HEK293 (cell line): ENCODE results near the gene TMPRSS7.

Experiments used
- CTCF ChIA-PET: fragments of 350-600 bp; formaldehyde crosslinking; extraction: SDS; loops from one replicate; lab custom pipeline; 2021; ENCODE audit warnings: antibody characterized with exemption; lab: Yijun Ruan, JAX
- POLR2A ChIA-PET: fragments of 300-600 bp; formaldehyde crosslinking; extraction: SDS; loops from one replicate; lab custom pipeline; 2020; ENCODE audit warnings: antibody characterized with exemption, inconsistent platforms; lab: Yijun Ruan, JAX
- H3K27ac ChIP-seq: fragments of 200-500 bp; sonication (Bioruptor generic); 2 replicates; pipeline ENCODE4 v1.5.1; 2014; ENCODE audit warnings: low read depth, low read length, control low read depth, inconsistent platforms; ENCODE audit errors: extremely low read depth
- H3K36me3 ChIP-seq, 2 experiments: fragments of 200-500 bp in 1 of 2; sonication (Bioruptor generic) in 1 of 2; 1 replicate in 1 of 2; 2 replicates in 1 of 2; pipeline ENCODE4 v1.5.1; 2014 to 2017; ENCODE audit warnings: inconsistent platforms in 2 of 2, low read length in 2 of 2; ENCODE audit not compliant: control insufficient read depth in 2 of 2, insufficient read depth in 1 of 2
- H3K4me1 ChIP-seq: fragments of 200-500 bp; sonication (Bioruptor generic); 2 replicates; pipeline ENCODE4 v1.5.1; 2014; ENCODE audit warnings: mild to moderate bottlenecking, low read length, inconsistent platforms; ENCODE audit not compliant: control insufficient read depth, insufficient read depth
- H3K4me3 ChIP-seq: 2 replicates; pipeline ENCODE4 v1.5.1; 2011; ENCODE audit warnings: low read depth, mild to moderate bottlenecking, control low read depth, low read length, moderate library complexity
- H3K9me3 ChIP-seq: fragments of 200-500 bp; sonication (Bioruptor generic); 2 replicates; pipeline ENCODE4 v1.5.1; 2014; ENCODE audit warnings: low read depth, low read length, inconsistent platforms; ENCODE audit not compliant: control insufficient read depth, insufficient read depth
- EGR2 ChIP-seq: fragments of 450-650 bp; formaldehyde crosslinking; IDR thresholded peaks from 2 replicates; pipeline ENCODE4 v1.5.1; 2016; ENCODE audit warnings: low read depth, missing biosample characterization, missing genetic modification characterization
- GFI1B ChIP-seq: fragments of 450-650 bp; formaldehyde crosslinking; IDR thresholded peaks from 2 replicates; pipeline ENCODE4 v1.5.1; 2016; ENCODE audit warnings: missing biosample characterization, missing genetic modification characterization
- KLF7 ChIP-seq: fragments of 450-650 bp; formaldehyde crosslinking; IDR thresholded peaks from 2 replicates; pipeline ENCODE4 v1.5.1; 2016; ENCODE audit warnings: missing biosample characterization, missing genetic modification characterization, borderline replicate concordance
- OSR2 ChIP-seq: fragments of 450-650 bp; formaldehyde crosslinking; IDR thresholded peaks from 2 replicates; pipeline ENCODE4 v1.5.1; 2016; ENCODE audit warnings: missing biosample characterization, missing genetic modification characterization
- SP7 ChIP-seq: fragments of 450-650 bp; formaldehyde crosslinking; IDR thresholded peaks from 2 replicates; pipeline ENCODE4 v1.5.1; 2016; ENCODE audit warnings: missing biosample characterization, missing genetic modification characterization
- ZBTB20 ChIP-seq: fragments of 450-650 bp; formaldehyde crosslinking; IDR thresholded peaks from 2 replicates; pipeline ENCODE4 v1.5.1; 2016; ENCODE audit warnings: missing biosample characterization, missing genetic modification characterization
- ZFHX2 ChIP-seq: fragments of 450-650 bp; formaldehyde crosslinking; conservative IDR thresholded peaks from 2 replicates; pipeline ENCODE4 v1.5.1; 2016; ENCODE audit warnings: missing biosample characterization, missing genetic modification characterization
- ZNF112 ChIP-seq: fragments of 450-650 bp; formaldehyde crosslinking; IDR thresholded peaks from 2 replicates; pipeline ENCODE4 v1.5.0; 2017; ENCODE audit warnings: missing biosample characterization, missing genetic modification characterization
- ZNF132 ChIP-seq: fragments of 450-650 bp; formaldehyde crosslinking; IDR thresholded peaks from 2 replicates; pipeline ENCODE4 v1.5.1; 2017; ENCODE audit warnings: missing biosample characterization, missing genetic modification characterization, borderline replicate concordance
- ZNF266 ChIP-seq: fragments of 450-650 bp; formaldehyde crosslinking; IDR thresholded peaks from 2 replicates; pipeline ENCODE4 v1.5.1; 2016; ENCODE audit warnings: missing biosample characterization, missing genetic modification characterization, low read depth
- ZNF391 ChIP-seq: fragments of 450-650 bp; formaldehyde crosslinking; IDR thresholded peaks from 2 replicates; pipeline ENCODE4 v1.5.1; 2016; ENCODE audit warnings: low read depth, missing biosample characterization, missing genetic modification characterization, borderline replicate concordance
- ZNF423 ChIP-seq: fragments of 450-650 bp; formaldehyde crosslinking; IDR thresholded peaks from 2 replicates; pipeline ENCODE4 v1.5.1; 2016; ENCODE audit warnings: missing biosample characterization, missing genetic modification characterization
- ZNF561 ChIP-seq: fragments of 450-650 bp; IDR thresholded peaks from 2 replicates; pipeline ENCODE4 v1.5.1; 2018; ENCODE audit warnings: missing biosample characterization, missing genetic modification characterization, borderline replicate concordance
- ZNF585B ChIP-seq: fragments of 450-650 bp; formaldehyde crosslinking; IDR thresholded peaks from 2 replicates; pipeline ENCODE4 v1.5.1; 2016; ENCODE audit warnings: missing biosample characterization, missing genetic modification characterization
- ZNF610 ChIP-seq: fragments of 450-650 bp; formaldehyde crosslinking; IDR thresholded peaks from 2 replicates; pipeline ENCODE4 v1.5.1; 2016; ENCODE audit warnings: missing biosample characterization, missing genetic modification characterization, borderline replicate concordance
- ZNF660 ChIP-seq: fragments of 450-650 bp; IDR thresholded peaks from 2 replicates; pipeline ENCODE4 v1.5.1; 2018; ENCODE audit warnings: missing biosample characterization, mild to moderate bottlenecking, missing genetic modification characterization
- TF ChIP-seq, protein P1 (sequence below): fragments of 450-650 bp; formaldehyde crosslinking; IDR thresholded peaks from 2 replicates; pipeline ENCODE4 v1.5.1; 2016; ENCODE audit warnings: missing biosample characterization, missing genetic modification characterization
- TF ChIP-seq, protein P2 (sequence below): fragments of 450-650 bp; IDR thresholded peaks from 2 replicates; pipeline ENCODE4 v1.5.1; 2018; ENCODE audit warnings: missing biosample characterization, missing genetic modification characterization
- TF ChIP-seq, protein P3 (sequence below): fragments of 450-650 bp; formaldehyde crosslinking; IDR thresholded peaks from 2 replicates; pipeline ENCODE4 v1.5.1; 2016; ENCODE audit warnings: missing biosample characterization, missing genetic modification characterization
- TF ChIP-seq, protein P4 (sequence below): fragments of 450-650 bp; formaldehyde crosslinking; IDR thresholded peaks from 2 replicates; pipeline ENCODE4 v1.5.1; 2016; ENCODE audit warnings: missing biosample characterization, missing genetic modification characterization

Gene TMPRSS7

DNA sequence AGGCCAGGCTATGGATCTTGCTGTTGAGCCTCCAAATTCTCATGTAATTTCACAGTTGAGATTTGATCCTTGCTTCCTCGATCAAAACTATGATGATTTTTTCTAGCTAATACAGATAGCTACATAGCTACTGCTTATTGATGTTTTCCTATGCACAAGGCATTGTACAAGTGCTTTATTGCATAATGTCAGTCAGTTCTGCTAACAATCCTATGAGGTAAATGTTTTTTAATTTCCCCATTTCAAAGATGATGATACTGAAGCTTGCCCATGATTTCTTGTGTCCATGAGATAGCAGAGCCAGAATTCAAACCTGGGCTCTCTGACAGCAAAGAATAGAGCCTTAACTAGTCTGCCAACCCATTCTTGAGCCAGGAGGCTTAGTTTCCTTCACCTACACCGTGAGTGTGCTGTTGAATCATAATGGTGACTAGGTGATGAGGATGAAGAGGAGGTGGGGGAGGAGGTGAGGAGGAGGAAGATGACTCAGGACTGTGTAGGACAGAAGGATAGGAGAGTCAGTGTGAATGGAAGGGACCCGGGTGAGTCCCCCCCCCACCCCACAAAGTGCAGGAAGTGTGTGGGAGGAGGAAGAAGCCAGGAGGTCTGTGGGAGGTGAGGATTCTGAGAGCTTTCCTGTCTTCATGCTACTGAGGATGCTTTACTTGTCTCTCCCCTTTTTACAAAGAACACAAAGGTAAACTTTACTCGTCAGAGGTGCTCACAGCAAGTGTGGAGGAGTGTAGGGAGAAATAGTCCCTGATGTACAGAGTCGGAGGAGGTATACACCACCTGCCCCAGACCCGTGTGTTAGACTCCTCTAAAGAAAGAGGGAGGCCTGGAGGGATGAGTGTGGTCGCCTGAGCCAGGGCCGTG is 32.2 kb upstream of the TMPRSS7 start:
- no peak overlapping the region for H3K27ac ChIP-seq
- no peak for TF ChIP-seq OSR2 (tag by site-specific recombination)
- TF ChIP-seq ZBTB20, result no peak
- TF ChIP-seq SP7 (tag by site-specific recombination), result no peak
- TF ChIP-seq ZFHX2 (tag by site-specific recombination), result peak; percentile 90
- TF ChIP-seq KLF7 (tag by site-specific recombination), result no peak
- TF ChIP-seq, protein P1, sequence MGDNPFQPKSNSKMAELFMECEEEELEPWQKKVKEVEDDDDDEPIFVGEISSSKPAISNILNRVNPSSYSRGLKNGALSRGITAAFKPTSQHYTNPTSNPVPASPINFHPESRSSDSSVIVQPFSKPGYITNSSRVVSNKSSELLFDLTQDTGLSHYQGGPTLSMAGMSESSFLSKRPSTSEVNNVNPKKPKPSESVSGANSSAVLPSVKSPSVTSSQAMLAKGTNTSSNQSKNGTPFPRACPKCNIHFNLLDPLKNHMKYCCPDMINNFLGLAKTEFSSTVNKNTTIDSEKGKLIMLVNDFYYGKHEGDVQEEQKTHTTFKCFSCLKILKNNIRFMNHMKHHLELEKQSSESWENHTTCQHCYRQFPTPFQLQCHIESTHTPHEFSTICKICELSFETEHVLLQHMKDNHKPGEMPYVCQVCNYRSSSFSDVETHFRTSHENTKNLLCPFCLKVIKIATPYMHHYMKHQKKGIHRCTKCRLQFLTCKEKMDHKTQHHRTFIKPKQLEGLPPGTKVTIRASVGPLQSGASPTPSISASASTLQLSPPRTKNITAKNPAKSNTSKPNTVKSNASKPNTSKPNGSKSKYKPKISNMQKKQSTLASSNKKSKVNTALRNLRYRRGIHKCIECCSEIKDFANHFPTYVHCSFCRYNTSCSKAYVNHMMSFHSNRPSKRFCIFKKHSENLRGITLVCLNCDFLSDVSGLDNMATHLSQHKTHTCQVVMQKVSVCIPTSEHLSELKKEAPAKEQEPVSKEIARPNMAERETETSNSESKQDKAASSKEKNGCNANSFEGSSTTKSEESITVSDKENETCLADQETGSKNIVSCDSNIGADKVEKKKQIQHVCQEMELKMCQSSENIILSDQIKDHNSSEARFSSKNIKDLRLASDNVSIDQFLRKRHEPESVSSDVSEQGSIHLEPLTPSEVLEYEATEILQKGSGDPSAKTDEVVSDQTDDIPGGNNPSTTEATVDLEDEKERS (tag by site-specific recombination), result no peak
- no peak for TF ChIP-seq ZNF561 (tag by site-specific recombination)
- TF ChIP-seq EGR2 (tag by site-specific recombination), result peak; percentile 94
- TF ChIP-seq, protein P2, sequence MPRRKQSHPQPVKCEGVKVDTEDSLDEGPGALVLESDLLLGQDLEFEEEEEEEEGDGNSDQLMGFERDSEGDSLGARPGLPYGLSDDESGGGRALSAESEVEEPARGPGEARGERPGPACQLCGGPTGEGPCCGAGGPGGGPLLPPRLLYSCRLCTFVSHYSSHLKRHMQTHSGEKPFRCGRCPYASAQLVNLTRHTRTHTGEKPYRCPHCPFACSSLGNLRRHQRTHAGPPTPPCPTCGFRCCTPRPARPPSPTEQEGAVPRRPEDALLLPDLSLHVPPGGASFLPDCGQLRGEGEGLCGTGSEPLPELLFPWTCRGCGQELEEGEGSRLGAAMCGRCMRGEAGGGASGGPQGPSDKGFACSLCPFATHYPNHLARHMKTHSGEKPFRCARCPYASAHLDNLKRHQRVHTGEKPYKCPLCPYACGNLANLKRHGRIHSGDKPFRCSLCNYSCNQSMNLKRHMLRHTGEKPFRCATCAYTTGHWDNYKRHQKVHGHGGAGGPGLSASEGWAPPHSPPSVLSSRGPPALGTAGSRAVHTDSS, result peak; percentile 38; the same call in 1 of the 2 replicates
- TF ChIP-seq, protein P3, sequence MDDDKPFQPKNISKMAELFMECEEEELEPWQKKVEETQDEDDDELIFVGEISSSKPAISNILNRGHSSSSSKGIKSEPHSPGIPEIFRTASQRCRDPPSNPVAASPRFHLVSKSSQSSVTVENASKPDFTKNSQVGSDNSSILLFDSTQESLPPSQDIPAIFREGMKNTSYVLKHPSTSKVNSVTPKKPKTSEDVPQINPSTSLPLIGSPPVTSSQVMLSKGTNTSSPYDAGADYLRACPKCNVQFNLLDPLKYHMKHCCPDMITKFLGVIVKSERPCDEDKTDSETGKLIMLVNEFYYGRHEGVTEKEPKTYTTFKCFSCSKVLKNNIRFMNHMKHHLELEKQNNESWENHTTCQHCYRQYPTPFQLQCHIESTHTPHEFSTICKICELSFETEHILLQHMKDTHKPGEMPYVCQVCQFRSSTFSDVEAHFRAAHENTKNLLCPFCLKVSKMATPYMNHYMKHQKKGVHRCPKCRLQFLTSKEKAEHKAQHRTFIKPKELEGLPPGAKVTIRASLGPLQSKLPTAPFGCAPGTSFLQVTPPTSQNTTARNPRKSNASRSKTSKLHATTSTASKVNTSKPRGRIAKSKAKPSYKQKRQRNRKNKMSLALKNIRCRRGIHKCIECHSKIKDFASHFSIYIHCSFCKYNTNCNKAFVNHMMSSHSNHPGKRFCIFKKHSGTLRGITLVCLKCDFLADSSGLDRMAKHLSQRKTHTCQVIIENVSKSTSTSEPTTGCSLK (tag by site-specific recombination), result no peak
- TF ChIP-seq ZNF610, result no peak
- H3K9me3 ChIP-seq, result no peaks in the 10 kb centered on the region
- no peak overlapping the region for H3K4me3 ChIP-seq
- H3K36me3 ChIP-seq, result no peaks in the 10 kb centered on the region
- no peaks in the 10 kb centered on the region for H3K4me1 ChIP-seq
- ChIA-PET POLR2A (no interaction called here), CTCF (interaction anchor here (1.2 to 2.9 kb wide), 4 partner anchors 11 to 333 kb away, joined by 3 to 28 read pairs (median 6); no protein-coding TSS in a partner anchor)

DNA sequence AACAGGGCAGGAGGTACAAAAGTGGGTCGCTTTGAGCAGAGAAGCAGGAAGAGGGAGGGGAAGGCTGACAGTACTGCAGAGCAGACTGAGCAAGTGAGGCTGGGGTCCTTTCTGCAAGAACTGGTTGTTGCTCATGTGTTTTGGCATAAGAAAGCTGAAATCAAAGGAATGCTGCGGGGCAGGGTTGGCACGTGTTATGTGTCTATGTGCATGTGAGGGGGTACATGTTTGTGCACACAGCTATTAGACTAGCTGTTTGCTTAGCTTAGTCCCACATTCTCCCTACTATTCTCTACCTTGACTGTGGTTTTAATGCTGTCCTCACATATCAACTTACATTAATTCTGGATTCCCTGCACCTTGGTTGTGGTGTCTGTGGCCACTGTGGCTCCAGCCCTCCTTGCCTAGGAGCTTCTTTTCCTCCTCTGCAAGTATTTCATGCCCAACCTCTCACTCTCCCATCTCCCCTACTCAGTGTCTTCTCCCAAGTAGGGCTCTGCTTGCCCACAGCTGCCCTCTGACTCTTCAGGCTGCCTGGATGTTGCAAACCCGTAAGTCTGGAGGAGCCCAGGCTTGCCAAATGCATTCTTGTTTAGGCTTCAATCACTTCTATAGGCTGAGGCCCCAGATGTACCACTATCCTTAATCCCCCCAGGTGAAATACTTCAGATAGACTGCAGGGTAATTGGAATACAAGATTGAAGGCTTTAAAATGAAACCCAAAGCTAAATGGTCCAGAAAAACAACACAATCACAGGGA is 31.0 kb upstream of the TMPRSS7 start:
- H3K4me1 ChIP-seq, result no peaks in the 10 kb centered on the region
- TF ChIP-seq ZNF112 (tag by site-specific recombination) (no peak), ZNF266 (tag by site-specific recombination) (no peak), ZNF585B (tag by site-specific recombination) (no peak), ZNF660 (no peak), ZNF391 (tag by site-specific recombination) (no peak), GFI1B (tag by site-specific recombination) (no peak), ZNF423 (no peak), ZNF132 (tag by site-specific recombination) (no peak)
- TF ChIP-seq, protein P4, sequence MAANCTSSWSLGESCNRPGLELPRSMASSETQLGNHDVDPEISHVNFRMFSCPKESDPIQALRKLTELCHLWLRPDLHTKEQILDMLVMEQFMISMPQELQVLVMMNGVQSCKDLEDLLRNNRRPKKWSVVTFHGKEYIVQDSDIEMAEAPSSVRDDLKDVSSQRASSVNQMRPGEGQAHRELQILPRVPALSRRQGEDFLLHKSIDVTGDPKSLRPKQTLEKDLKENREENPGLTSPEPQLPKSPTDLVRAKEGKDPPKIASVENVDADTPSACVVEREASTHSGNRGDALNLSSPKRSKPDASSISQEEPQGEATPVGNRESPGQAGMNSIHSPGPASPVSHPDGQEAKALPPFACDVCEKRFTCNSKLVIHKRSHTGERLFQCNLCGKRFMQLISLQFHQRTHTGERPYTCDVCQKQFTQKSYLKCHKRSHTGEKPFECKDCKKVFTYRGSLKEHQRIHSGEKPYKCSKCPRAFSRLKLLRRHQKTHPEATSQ (tag by site-specific recombination), result no peak
- TF ChIP-seq, all 188 proteins: peak for 0
- H3K9me3 ChIP-seq, result no peaks in the 10 kb centered on the region
- H3K4me3 ChIP-seq, result no peak overlapping the region
- ChIA-PET CTCF (interaction anchor here (0.7 to 2.9 kb wide), 6 partner anchors 10 to 108 kb away, joined by 3 to 28 read pairs (median 4); no protein-coding TSS in a partner anchor), POLR2A (interaction anchor here (0.6 kb wide), 1 partner anchor 25 kb away, joined by 4 read pairs; the partner anchor contains the start of gene ABHD10)
- H3K36me3 ChIP-seq, result no peaks in the 10 kb centered on the region
- H3K27ac ChIP-seq, result no peak overlapping the region
